Measurements from ENCODE around the gene CAMTA1. TPM values are rescaled to one million over a fixed set of nuclear protein-coding genes. Genes with fewer than 3 reads are reported as not detected.

Gene CAMTA1
- total RNA-seq, 1 donor from 2014 or later: 160 TPM

DNA sequence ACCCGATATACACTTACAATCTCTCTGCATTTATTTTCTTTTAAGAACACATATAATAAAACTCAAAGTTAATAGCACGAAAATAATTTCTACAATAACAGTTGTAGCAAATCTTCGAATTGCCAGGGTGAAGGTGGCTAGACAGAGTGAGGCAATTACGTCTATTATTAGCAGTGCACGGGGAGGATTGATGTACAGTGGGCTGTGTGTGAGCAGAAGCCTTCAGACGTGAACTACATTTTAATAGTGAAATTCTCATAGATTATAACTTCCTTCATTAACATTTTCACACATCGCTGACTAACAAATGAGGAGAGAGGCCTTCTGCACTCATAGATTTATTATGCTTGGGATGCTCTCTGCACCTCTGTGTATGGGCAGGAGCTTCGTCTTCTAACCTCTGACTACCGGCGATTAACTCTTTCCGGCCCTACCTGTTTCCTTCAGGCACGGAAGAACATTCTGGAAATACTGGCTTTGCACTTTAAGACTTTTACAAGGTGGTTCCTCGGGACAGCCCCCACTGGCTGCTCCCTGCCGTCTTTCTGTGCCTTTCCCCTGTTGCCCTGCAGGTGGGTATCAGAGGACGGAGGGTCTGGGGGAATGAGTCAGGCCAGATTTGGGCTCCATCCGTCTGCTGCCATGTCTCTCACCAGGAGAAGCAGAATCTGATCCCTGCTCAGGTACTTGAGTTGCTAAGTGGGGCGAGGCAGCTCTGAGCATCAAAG, 200.5 kb downstream of the CAMTA1 start:
- H3K4me3 ChIP-seq: no peak overlapping the region
- H3K9me3 ChIP-seq (replicated peaks): no peaks in the 10 kb centered on the region
- no peak overlapping the region for H3K27ac ChIP-seq (replicated peaks)
- no peak for DNase-seq
- no peaks in the 10 kb centered on the region for H3K36me3 ChIP-seq
- peaks cover 27% of the 10 kb centered on the region for H3K27me3 ChIP-seq (ENCODE audit: low read depth)
- no peaks in the 10 kb centered on the region for H3K4me1 ChIP-seq
- TF ChIP-seq, protein P1, sequence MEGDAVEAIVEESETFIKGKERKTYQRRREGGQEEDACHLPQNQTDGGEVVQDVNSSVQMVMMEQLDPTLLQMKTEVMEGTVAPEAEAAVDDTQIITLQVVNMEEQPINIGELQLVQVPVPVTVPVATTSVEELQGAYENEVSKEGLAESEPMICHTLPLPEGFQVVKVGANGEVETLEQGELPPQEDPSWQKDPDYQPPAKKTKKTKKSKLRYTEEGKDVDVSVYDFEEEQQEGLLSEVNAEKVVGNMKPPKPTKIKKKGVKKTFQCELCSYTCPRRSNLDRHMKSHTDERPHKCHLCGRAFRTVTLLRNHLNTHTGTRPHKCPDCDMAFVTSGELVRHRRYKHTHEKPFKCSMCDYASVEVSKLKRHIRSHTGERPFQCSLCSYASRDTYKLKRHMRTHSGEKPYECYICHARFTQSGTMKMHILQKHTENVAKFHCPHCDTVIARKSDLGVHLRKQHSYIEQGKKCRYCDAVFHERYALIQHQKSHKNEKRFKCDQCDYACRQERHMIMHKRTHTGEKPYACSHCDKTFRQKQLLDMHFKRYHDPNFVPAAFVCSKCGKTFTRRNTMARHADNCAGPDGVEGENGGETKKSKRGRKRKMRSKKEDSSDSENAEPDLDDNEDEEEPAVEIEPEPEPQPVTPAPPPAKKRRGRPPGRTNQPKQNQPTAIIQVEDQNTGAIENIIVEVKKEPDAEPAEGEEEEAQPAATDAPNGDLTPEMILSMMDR (IDR thresholded peaks at IDR 0.05; ENCODE audit: borderline replicate concordance): no peak
- intact Hi-C loops (cut with micrococcal nuclease): no loop called here

DNA sequence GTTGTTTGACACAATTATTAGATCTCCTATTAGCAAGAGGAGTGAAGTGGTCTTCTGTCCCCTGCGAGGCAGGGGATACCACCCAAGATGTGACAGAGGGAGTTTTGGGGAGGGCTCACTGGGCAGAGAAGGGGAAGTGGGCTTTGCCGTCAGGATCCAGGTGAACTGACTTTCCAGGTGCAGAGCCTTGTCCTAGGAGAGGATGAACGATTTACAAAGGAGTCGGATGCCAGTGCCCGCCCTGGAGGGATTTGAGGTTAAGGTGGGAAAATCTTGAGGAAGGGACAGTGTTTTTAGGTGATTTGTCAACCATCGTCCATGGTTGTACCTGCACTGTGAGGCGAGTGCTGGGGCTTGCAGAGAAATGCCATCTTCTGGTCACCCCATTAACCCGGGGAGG, 201.0 kb downstream of the CAMTA1 start:
- Histone ChIP-seq H3K4me1 (no peaks in the 10 kb centered on the region), H3K36me3 (no peaks in the 10 kb centered on the region), H3K27me3 (ENCODE audit: low read depth) (peaks cover 27% of the 10 kb centered on the region), H3K9me3 (replicated peaks) (no peaks in the 10 kb centered on the region), H3K4me3 (no peak overlapping the region), H3K27ac (replicated peaks) (no peak overlapping the region)
- TF ChIP-seq, protein P1 (IDR thresholded peaks at IDR 0.05; ENCODE audit: borderline replicate concordance): no peak
- intact Hi-C loops (cut with micrococcal nuclease): no loop called here
- no peak for DNase-seq

DNA sequence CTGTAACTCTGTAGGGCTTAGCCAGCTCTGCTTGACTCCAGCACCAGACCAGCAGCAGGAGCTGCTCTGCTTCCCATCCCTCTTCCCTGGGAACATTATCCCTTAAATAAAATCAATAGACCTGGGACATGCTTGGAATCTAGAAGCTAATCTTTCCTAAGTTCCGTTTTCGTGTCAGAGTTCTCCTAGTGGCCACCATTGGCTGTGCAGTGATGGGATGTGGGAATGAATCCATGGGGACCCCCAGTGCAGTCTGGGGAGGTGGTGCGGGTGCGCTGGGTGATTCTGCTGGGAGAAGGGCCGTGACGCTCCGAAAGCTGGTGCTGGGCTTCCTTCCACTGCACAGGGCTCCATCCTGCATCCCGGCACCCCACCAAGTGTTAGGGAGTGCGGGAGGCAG, 202.7 kb downstream of the CAMTA1 start:
- Histone ChIP-seq H3K4me3 (no peak overlapping the region), H3K36me3 (no peaks in the 10 kb centered on the region), H3K4me1 (no peaks in the 10 kb centered on the region), H3K27ac (replicated peaks) (no peak overlapping the region), H3K9me3 (replicated peaks) (no peaks in the 10 kb centered on the region), H3K27me3 (ENCODE audit: low read depth) (peaks cover 27% of the 10 kb centered on the region)
- no peak for DNase-seq
- intact Hi-C loops (cut with micrococcal nuclease): no loop called here
- TF ChIP-seq, protein P1 (IDR thresholded peaks at IDR 0.05; ENCODE audit: borderline replicate concordance): no peak

DNA sequence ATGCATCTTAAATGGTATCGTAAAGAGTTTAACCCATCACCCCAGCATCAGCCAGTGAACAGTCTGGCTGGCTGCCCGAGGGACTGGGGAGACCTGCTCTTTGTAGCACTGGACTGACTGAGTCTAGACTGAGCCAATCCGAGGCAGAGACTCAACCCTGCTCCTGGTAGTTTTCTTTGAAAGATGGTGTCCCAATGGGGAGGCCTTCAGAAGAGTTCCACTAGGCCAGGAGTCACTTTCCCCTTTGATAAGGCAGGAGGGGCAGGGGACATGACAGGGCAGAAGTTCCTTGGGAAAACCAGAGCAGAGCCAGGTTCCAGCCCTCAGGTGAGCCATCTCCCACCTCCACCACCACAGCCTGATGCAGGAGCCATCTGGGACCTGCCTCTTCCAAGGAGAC, 203.5 kb downstream of the CAMTA1 start:
- no peak for DNase-seq
- TF ChIP-seq, protein P1 (IDR thresholded peaks at IDR 0.05; ENCODE audit: borderline replicate concordance): no peak
- Histone ChIP-seq H3K9me3 (replicated peaks) (peaks cover 8% of the 10 kb centered on the region), H3K27me3 (ENCODE audit: low read depth) (peaks cover 27% of the 10 kb centered on the region), H3K36me3 (no peaks in the 10 kb centered on the region), H3K4me1 (no peaks in the 10 kb centered on the region), H3K4me3 (no peak overlapping the region), H3K27ac (replicated peaks) (no peak overlapping the region)
- intact Hi-C loops (cut with micrococcal nuclease): no loop called here

DNA sequence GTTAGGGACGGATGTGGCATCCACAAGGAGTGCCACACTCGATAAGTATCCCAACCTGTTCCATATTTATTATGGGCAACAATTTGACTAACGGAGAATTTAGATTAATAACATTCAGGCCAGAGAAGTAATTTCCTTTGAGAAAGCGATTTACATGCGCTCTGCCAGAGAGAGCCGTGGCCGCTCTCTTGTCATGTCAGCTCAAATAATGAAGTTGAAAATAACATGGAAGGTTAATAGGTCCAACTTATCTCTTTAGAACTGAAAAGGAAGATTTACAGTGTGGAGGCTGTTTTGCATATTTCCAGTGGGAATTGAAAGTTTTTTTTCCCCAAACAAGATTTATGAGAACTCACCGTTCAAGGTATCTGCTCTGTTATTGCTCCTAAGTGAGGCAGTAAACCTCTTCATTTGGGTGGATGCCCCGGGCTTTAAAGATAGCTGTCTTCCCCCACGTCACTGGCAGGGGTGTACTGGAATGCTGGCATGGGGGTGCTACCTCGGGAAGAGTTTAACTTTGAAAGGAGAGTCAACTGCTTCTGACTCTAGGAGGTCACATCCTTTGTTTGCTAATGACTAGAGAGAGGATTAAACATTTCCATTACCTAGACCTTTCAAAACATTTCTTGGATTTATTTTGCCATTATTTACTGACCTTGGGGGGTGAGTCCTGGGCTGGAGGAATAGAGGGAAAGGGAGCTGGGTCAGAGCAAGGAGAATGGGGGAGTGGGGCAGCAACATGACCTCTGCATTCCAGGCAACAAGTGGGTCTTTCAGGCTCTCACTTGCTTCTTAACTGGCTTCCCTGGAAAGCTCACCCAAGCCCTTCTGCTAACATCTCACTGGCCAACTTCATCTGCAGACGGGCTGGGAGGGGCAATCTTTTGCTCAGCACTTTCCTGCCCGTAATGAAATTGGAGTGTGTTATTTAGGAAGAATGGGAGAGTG, 204.2 kb downstream of the CAMTA1 start:
- peaks cover 23% of the 10 kb centered on the region for H3K27me3 ChIP-seq (ENCODE audit: low read depth)
- peaks cover 15% of the 10 kb centered on the region for H3K9me3 ChIP-seq (replicated peaks)
- no peak for DNase-seq
- no peaks in the 10 kb centered on the region for H3K36me3 ChIP-seq
- H3K27ac ChIP-seq (replicated peaks): no peak overlapping the region
- no peaks in the 10 kb centered on the region for H3K4me1 ChIP-seq
- H3K4me3 ChIP-seq: no peak overlapping the region
- TF ChIP-seq, protein P1 (IDR thresholded peaks at IDR 0.05; ENCODE audit: borderline replicate concordance): no peak
- intact Hi-C loops (cut with micrococcal nuclease): no loop called here

Measured in left ventricle myocardium inferior (tissue), 1 donor.